Sigmoid colon (tissue), 4 donors: Measurements from ENCODE around the gene ANAPC5.

Experiments
- CTCF ChIP-seq, 4 experiments: fragments of 450-650 bp in 3 of 4; fragments of 200-600 bp in 1 of 4; IDR thresholded peaks; one replicate each; pipeline ENCODE4 v1.5.1; 2016 to 2019; ENCODE audit warnings: antibody characterized with exemption in 4 of 4, mild to moderate bottlenecking in 3 of 4, moderate library complexity in 2 of 4
- EP300 ChIP-seq, 4 donors: sonication (generic); formaldehyde crosslinking; IDR thresholded peaks; one replicate each; pipeline ENCODE4 v1.6.1; 2017; ENCODE audit warnings: antibody characterized with exemption in 4 of 4

DNA sequence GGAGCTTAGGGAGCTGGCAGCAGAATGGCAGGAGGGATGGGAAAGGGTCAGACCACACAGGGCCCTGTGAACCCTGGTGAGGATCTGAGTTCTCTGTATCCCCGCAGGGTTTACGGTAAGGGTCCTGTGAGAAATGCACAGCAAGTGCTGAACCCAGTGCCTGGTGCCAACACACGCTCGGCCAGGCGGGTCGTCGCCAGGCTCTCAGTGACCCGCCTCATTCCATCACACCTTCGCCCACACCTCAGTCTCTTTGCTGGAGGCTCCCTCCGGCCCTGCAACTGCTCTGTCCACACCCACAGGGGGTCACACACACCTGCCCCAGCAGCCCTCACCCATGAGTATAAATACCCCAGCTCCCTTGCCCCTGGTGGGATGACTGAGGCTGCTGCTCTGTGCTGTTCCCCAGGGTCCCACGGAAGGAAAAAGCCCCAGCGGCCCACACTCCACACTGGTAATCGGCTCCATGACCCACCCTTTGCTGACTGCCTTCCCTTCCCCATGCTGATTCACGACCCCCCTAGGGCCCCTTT lies 78.8 kb downstream of the ANAPC5 start:
- TF ChIP-seq EP300 (IDR thresholded peaks at IDR 0.05) (no peak), CTCF (IDR thresholded peaks at IDR 0.05) (no peak)
